Smooth muscle cell (in vitro differentiated cells): ENCODE data around the gene PDS5A. TPM values are rescaled to one million over a fixed set of nuclear protein-coding genes. Genes with fewer than 3 reads are reported as not detected.

Experiments
- DNase-seq: peaks from one replicate; lab custom pipeline; 2025; ENCODE audit not compliant: unreplicated experiment; lab: John Stamatoyannopoulos, UW
- H2AFZ ChIP-seq: fragments of 200-600 bp; sonication (generic); 2 replicates; pipeline ENCODE4 v1.6.0; 2016; ENCODE audit warnings: antibody characterized with exemption, low read depth, mild to moderate bottlenecking
- H3F3A ChIP-seq: fragments of 200-600 bp; sonication (generic); 2 replicates; pipeline ENCODE4 v1.6.0; 2017; ENCODE audit warnings: antibody characterized with exemption, low read depth
- H3K27ac ChIP-seq: fragments of 200-600 bp; sonication (generic); 2 replicates; pipeline ENCODE4 v1.5.1; 2016; ENCODE audit warnings: low read depth, mild to moderate bottlenecking
- H3K27me3 ChIP-seq: fragments of 200-600 bp; sonication (generic); 2 replicates; pipeline ENCODE4 v1.6.1; 2016; ENCODE audit warnings: low read depth, mild to moderate bottlenecking
- H3K36me3 ChIP-seq: fragments of 200-600 bp; sonication (generic); 2 replicates; pipeline ENCODE4 v1.5.1; 2016; ENCODE audit warnings: low read depth
- H3K4me1 ChIP-seq: fragments of 200-600 bp; sonication (generic); 2 replicates; pipeline ENCODE4 v1.5.1; 2016; ENCODE audit warnings: low read depth
- H3K4me2 ChIP-seq: fragments of 200-600 bp; sonication (generic); 2 replicates; pipeline ENCODE4 v1.6.0; 2016; ENCODE audit warnings: mild to moderate bottlenecking
- H3K4me3 ChIP-seq: fragments of 200-600 bp; sonication (generic); 2 replicates; pipeline ENCODE4 v1.5.1; 2016; ENCODE audit warnings: mild to moderate bottlenecking
- H3K79me2 ChIP-seq: fragments of 200-600 bp; sonication (generic); 2 replicates; pipeline ENCODE4 v1.6.0; 2016; ENCODE audit warnings: low read depth, mild to moderate bottlenecking
- H3K9ac ChIP-seq: fragments of 200-600 bp; sonication (generic); 2 replicates; pipeline ENCODE4 v1.6.0; 2016; ENCODE audit warnings: low read depth
- H3K9me3 ChIP-seq: fragments of 200-600 bp; sonication (generic); replicated peaks from 2 replicates; pipeline ENCODE4 v1.5.1; 2016; ENCODE audit warnings: low read depth
- H4K20me1 ChIP-seq: fragments of 200-600 bp; sonication (generic); 2 replicates; pipeline ENCODE4 v1.6.0; 2016; ENCODE audit warnings: low read depth
- CTCF ChIP-seq: fragments of 200-600 bp; sonication (generic); IDR thresholded peaks from 2 replicates; pipeline ENCODE4 v1.5.1; 2017; ENCODE audit warnings: borderline replicate concordance, mild to moderate bottlenecking, antibody characterized with exemption; ENCODE audit not compliant: insufficient read depth, poor library complexity, severe bottlenecking
- WGBS: methylation state at CpG from one replicate; pipeline ENCODE4 v1.1.7; 2016; ENCODE audit warnings: low lambda C conversion rate; 5-methylcytosine and 5-hydroxymethylcytosine counted together
- polyA plus RNA-seq: library from polyadenylated mRNA; unstranded; fragments of >200 nt; fragmentation: Nextera tagmentation; extraction: Ambion mirVana; gene quantifications from 2 replicates; pipeline ENCODE4 v1.2.1, GENCODE V29; 2016
- total RNA-seq: library from RNA; depleted of rRNA; stranded (reverse); fragments of >200 nt; gene quantifications from 2 replicates; pipeline ENCODE4 v1.2.3, GENCODE V29; 2014

The PDS5A gene
- total and polyA plus RNA-seq, 2 experiments from 2014 or later: 19.4 to 61.3 TPM

GRCh38 chr4:39931441-39931901, 46.2 kb downstream of the PDS5A start:
- Histone ChIP-seq H3K79me2 (peaks cover 96% of the 10 kb centered on the region), H3K4me2 (no peak overlapping the region), H3K4me3 (no peak overlapping the region), H3K9me3 (no peaks in the 10 kb centered on the region), H3K4me1 (peaks cover 4% of the 10 kb centered on the region), H3F3A (no peaks in the 10 kb centered on the region), H3K27ac (no peak overlapping the region), H3K9ac (no peak overlapping the region), H2AFZ (no peak overlapping the region), H3K27me3 (no peaks in the 10 kb centered on the region), H3K36me3 (no peaks in the 10 kb centered on the region), H4K20me1 (peaks cover 85% of the 10 kb centered on the region)
- 94% methylated on average over 5 of the region's 5 CpGs for WGBS
- TF ChIP-seq CTCF: no peak
- no peak for DNase-seq

- Histone ChIP-seq H3K9me3 (no peaks in the 10 kb centered on the region), H3K4me3 (no peak overlapping the region), H2AFZ (no peak overlapping the region), H3K4me1 (no peaks in the 10 kb centered on the region), H3F3A (no peaks in the 10 kb centered on the region), H3K79me2 (peaks cover 79% of the 10 kb centered on the region), H3K9ac (no peak overlapping the region), H4K20me1 (peaks cover 64% of the 10 kb centered on the region), H3K36me3 (peaks cover 7% of the 10 kb centered on the region), H3K4me2 (no peak overlapping the region), H3K27ac (no peak overlapping the region), H3K27me3 (no peaks in the 10 kb centered on the region)
- no peak for DNase-seq
- 100% methylated on average over 2 of the region's 2 CpGs for WGBS
- no peak for TF ChIP-seq CTCF
Measured at GRCh38 chr4:39928538-39928937, 49.2 kb downstream of the PDS5A start.

- H3K9ac ChIP-seq: no peak overlapping the region
- H4K20me1 ChIP-seq: peaks cover 25% of the 10 kb centered on the region
- H3K4me1 ChIP-seq: no peaks in the 10 kb centered on the region
- H2AFZ ChIP-seq: no peak overlapping the region
- WGBS: 94% methylated on average over 2 of the region's 2 CpGs
- no peak overlapping the region for H3K4me2 ChIP-seq
- H3K36me3 ChIP-seq: peaks cover 7% of the 10 kb centered on the region
- no peaks in the 10 kb centered on the region for H3K27me3 ChIP-seq
- peaks cover 39% of the 10 kb centered on the region for H3K79me2 ChIP-seq
- no peak for DNase-seq
- no peaks in the 10 kb centered on the region for H3F3A ChIP-seq
- no peak for TF ChIP-seq CTCF
- no peaks in the 10 kb centered on the region for H3K9me3 ChIP-seq
- no peak overlapping the region for H3K4me3 ChIP-seq
- no peak overlapping the region for H3K27ac ChIP-seq
Measured at GRCh38 chr4:39924014-39924413, 53.7 kb downstream of the PDS5A start.

GRCh38 chr4:39922399-39922798, 55.3 kb downstream of the PDS5A start:
- no peak overlapping the region for H3K27ac ChIP-seq
- TF ChIP-seq CTCF: no peak
- H3F3A ChIP-seq: no peaks in the 10 kb centered on the region
- H3K4me1 ChIP-seq: no peaks in the 10 kb centered on the region
- H3K36me3 ChIP-seq: peaks cover 7% of the 10 kb centered on the region
- no peaks in the 10 kb centered on the region for H3K9me3 ChIP-seq
- no peak overlapping the region for H3K9ac ChIP-seq
- no peak overlapping the region for H3K4me2 ChIP-seq
- no peak overlapping the region for H2AFZ ChIP-seq
- DNase-seq: no peak
- no peak overlapping the region for H3K4me3 ChIP-seq
- no peaks in the 10 kb centered on the region for H3K27me3 ChIP-seq
- H3K79me2 ChIP-seq: peaks cover 24% of the 10 kb centered on the region
- peaks cover 8% of the 10 kb centered on the region for H4K20me1 ChIP-seq
- WGBS: 97% methylated on average over 2 of the region's 2 CpGs
